Measurements from ENCODE around the gene HS1BP3.

Gene HS1BP3

GRCh38 chr2:20616341-20616871 is 34.5 kb downstream of the HS1BP3 start:
- DNase-seq (ENCODE audit: low spot score) (peak; percentile 30), ATAC-seq (ENCODE audit: low read depth) (no peak)
- H3K4me1 ChIP-seq (ENCODE audit: insufficient read depth, poor library complexity, severe bottlenecking), result peaks cover 22% of the 10 kb centered on the region
- H3K36me3 ChIP-seq (ENCODE audit: low read depth), result no peaks in the 10 kb centered on the region
- no peaks in the 10 kb centered on the region for H3K9me3 ChIP-seq (ENCODE audit: severe bottlenecking)
- no peaks in the 10 kb centered on the region for H3K27me3 ChIP-seq (ENCODE audit: insufficient read depth, poor library complexity, severe bottlenecking)
- TF ChIP-seq, protein P1, sequence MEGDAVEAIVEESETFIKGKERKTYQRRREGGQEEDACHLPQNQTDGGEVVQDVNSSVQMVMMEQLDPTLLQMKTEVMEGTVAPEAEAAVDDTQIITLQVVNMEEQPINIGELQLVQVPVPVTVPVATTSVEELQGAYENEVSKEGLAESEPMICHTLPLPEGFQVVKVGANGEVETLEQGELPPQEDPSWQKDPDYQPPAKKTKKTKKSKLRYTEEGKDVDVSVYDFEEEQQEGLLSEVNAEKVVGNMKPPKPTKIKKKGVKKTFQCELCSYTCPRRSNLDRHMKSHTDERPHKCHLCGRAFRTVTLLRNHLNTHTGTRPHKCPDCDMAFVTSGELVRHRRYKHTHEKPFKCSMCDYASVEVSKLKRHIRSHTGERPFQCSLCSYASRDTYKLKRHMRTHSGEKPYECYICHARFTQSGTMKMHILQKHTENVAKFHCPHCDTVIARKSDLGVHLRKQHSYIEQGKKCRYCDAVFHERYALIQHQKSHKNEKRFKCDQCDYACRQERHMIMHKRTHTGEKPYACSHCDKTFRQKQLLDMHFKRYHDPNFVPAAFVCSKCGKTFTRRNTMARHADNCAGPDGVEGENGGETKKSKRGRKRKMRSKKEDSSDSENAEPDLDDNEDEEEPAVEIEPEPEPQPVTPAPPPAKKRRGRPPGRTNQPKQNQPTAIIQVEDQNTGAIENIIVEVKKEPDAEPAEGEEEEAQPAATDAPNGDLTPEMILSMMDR (IDR thresholded peaks at IDR 0.05; ENCODE audit: poor library complexity, severe bottlenecking), result no peak
- H3K4me3 ChIP-seq (ENCODE audit: severe bottlenecking), result no peak overlapping the region
- H3K27ac ChIP-seq (ENCODE audit: poor library complexity, severe bottlenecking), result no peak overlapping the region

GRCh38 chr2:20615466-20616241 is 35.2 kb downstream of the HS1BP3 start:
- DNase-seq (ENCODE audit: low spot score), result peak; percentile 16
- TF ChIP-seq, protein P1 (IDR thresholded peaks at IDR 0.05; ENCODE audit: poor library complexity, severe bottlenecking), result no peak
- Histone ChIP-seq H3K9me3 (ENCODE audit: severe bottlenecking) (no peaks in the 10 kb centered on the region), H3K27ac (ENCODE audit: poor library complexity, severe bottlenecking) (no peak overlapping the region), H3K36me3 (ENCODE audit: low read depth) (no peaks in the 10 kb centered on the region), H3K4me3 (ENCODE audit: severe bottlenecking) (no peak overlapping the region), H3K27me3 (ENCODE audit: insufficient read depth, poor library complexity, severe bottlenecking) (no peaks in the 10 kb centered on the region), H3K4me1 (ENCODE audit: insufficient read depth, poor library complexity, severe bottlenecking) (peaks cover 22% of the 10 kb centered on the region)
- ATAC-seq (ENCODE audit: low read depth), result no peak

GRCh38 chr2:20615068-20615465 is 35.8 kb downstream of the HS1BP3 start:
- Histone ChIP-seq H3K27ac (ENCODE audit: poor library complexity, severe bottlenecking) (no peak overlapping the region), H3K36me3 (ENCODE audit: low read depth) (no peaks in the 10 kb centered on the region), H3K4me3 (ENCODE audit: severe bottlenecking) (no peak overlapping the region), H3K4me1 (ENCODE audit: insufficient read depth, poor library complexity, severe bottlenecking) (peaks cover 22% of the 10 kb centered on the region), H3K27me3 (ENCODE audit: insufficient read depth, poor library complexity, severe bottlenecking) (no peaks in the 10 kb centered on the region), H3K9me3 (ENCODE audit: severe bottlenecking) (no peaks in the 10 kb centered on the region)
- ATAC-seq (ENCODE audit: low read depth) (no peak), DNase-seq (ENCODE audit: low spot score) (peak; percentile 37)
- TF ChIP-seq, protein P1 (IDR thresholded peaks at IDR 0.05; ENCODE audit: poor library complexity, severe bottlenecking), result no peak

DNA sequence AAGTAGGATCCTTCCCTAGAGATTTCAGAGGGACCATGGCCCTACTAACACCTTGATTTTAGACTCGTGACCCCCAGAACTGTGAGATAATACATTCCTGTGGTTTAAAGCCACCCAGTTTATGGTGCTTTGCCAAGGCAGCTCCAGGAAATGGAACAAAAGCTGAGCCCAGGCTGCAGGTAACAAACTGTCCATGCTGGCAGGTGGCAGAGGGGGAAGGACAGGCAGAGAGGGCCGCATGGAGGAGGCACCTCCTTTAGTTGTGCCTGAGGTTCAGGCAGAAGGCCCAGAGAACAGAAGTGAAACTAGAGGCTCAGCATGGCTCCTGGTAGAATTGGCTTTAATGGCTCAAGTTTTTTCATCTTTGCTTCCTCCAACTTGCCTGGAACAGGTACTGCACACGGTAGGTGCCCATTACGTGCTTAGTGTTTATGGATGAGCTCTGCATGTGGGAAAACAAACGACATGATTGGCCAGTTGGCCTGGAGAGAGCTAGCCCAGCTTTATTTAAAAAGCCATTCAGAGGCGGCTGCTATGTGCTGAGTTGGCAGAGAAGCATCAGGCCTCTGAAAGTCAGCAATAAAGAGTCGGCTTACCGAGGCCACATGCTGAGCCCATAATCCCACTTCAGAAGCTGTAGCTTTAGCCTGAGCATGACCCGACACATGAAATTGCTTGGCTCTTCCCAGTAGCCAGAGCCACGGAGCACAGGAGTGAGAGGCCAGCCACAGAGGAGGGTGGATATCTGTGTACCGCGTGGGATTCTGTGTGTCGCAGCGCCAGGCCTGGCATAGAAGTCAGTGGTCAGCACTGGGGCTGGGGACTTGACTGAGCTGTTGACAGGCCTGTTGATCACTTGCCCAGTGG is 36.5 kb downstream of the HS1BP3 start:
- H3K36me3 ChIP-seq (ENCODE audit: low read depth), result no peaks in the 10 kb centered on the region
- no peaks in the 10 kb centered on the region for H3K9me3 ChIP-seq (ENCODE audit: severe bottlenecking)
- H3K27ac ChIP-seq (ENCODE audit: poor library complexity, severe bottlenecking), result no peak overlapping the region
- peak; percentile 45 for DNase-seq (ENCODE audit: low spot score)
- H3K4me1 ChIP-seq (ENCODE audit: insufficient read depth, poor library complexity, severe bottlenecking), result peaks cover 22% of the 10 kb centered on the region
- ATAC-seq (ENCODE audit: low read depth), result no peak
- TF ChIP-seq, protein P1 (IDR thresholded peaks at IDR 0.05; ENCODE audit: poor library complexity, severe bottlenecking), result no peak
- H3K27me3 ChIP-seq (ENCODE audit: insufficient read depth, poor library complexity, severe bottlenecking), result no peaks in the 10 kb centered on the region
- H3K4me3 ChIP-seq (ENCODE audit: severe bottlenecking), result no peak overlapping the region
